HG02981 (cell line): ENCODE measurements around the gene SGTA.
A peak's percentile ranks its signal among the peaks of the same experiment; 100 is the strongest.
"Not testable (repeated sequence)": the region's sequence is repeated elsewhere in the genome, so short reads cannot be mapped to it uniquely, and the experiment has no call there.

ENCODE experiments used
- ATAC-seq: cut with Tn5 transposase; IDR thresholded peaks from one replicate; pipeline ENCODE4 v1.9.1; 2021; ENCODE audit warnings: mild to moderate bottlenecking, moderate library complexity; ENCODE audit not compliant: unreplicated experiment

The SGTA gene

GRCh38 chr19:2782936-2783780 is at the start of gene SGTA:
Gene SGTA, minus strand, starts transcription at chr19:2783273. Its CDS starts 14,205 bp downstream, at chr19:2769068.
- peak; percentile 76 for ATAC-seq

- ATAC-seq: no peak
Observed at GRCh38 chr19:2827840-2828489, 44.9 kb upstream of the SGTA start.

GRCh38 chr19:2827022-2827421 is 43.9 kb upstream of the SGTA start:
- ATAC-seq: no peak

- ATAC-seq: no peak
Observed at GRCh38 chr19:2824129-2824528, 41.1 kb upstream of the SGTA start.

- ATAC-seq: no peak
Observed at GRCh38 chr19:2823646-2824045, 40.6 kb upstream of the SGTA start.

GRCh38 chr19:2822846-2823245 is 39.8 kb upstream of the SGTA start:
- no peak for ATAC-seq

- ATAC-seq: peak; percentile 4
Observed at GRCh38 chr19:2820112-2820702, 37.1 kb upstream of the SGTA start.

GRCh38 chr19:2819540-2820111 is 36.6 kb upstream of the SGTA start, which contains the start of gene ZNF554:
Gene ZNF554, plus strand, starts transcription at chr19:2819868. Its CDS starts 204 bp downstream, at chr19:2820072.
- peak; percentile 89 for ATAC-seq

GRCh38 chr19:2817237-2817829 is 34.3 kb upstream of the SGTA start:
- not testable (repeated sequence) for ATAC-seq

GRCh38 chr19:2816641-2817040 is 33.6 kb upstream of the SGTA start:
- ATAC-seq: no peak

- no peak for ATAC-seq
Observed at GRCh38 chr19:2815923-2816322, 32.9 kb upstream of the SGTA start.

- ATAC-seq: no peak
Observed at GRCh38 chr19:2815191-2815614, 32.1 kb upstream of the SGTA start.

- ATAC-seq: no peak
Observed at GRCh38 chr19:2814426-2814825, 31.4 kb upstream of the SGTA start.

- no peak for ATAC-seq
Observed at GRCh38 chr19:2813235-2814160, 30.4 kb upstream of the SGTA start.

GRCh38 chr19:2812414-2813234 is 29.6 kb upstream of the SGTA start:
- ATAC-seq: no peak

GRCh38 chr19:2811735-2812413 is 28.8 kb upstream of the SGTA start:
- no peak for ATAC-seq

GRCh38 chr19:2811221-2811722 is 28.2 kb upstream of the SGTA start:
- ATAC-seq: no peak
